A549 treated with CORT108297 at 1 μM for 4 hours (cell line): Measurements from ENCODE around the gene NOTCH2NLA. TPM values are rescaled to one million over a fixed set of nuclear protein-coding genes. Genes with fewer than 3 reads are reported as not detected.

Source experiments
- total RNA-seq: library from RNA; stranded (reverse); fragments of 200-300 nt; extraction: Qiagen RNA extraction; gene quantifications from 5 replicates; pipeline ENCODE4 v1.2.3, GENCODE V29; 2022

NOTCH2NLA gene
- 12.5 to 16.5 TPM (median 15.8 TPM) in 5 replicates for total RNA-seq

GRCh38 chr1:146228710-146229477 lies at the start of gene NOTCH2NLA:
NOTCH2NLA (minus strand) TSS chr1:146229021; CDS start chr1:146189337, 39,684 bp downstream.

GRCh38 chr1:146144465-146144864 lies 84.4 kb downstream of the NOTCH2NLA start, which contains the start of gene NBPF10:
NBPF10 (minus strand) TSS chr1:146144804; CDS start chr1:146144769, 35 bp downstream.

Other genes with a start within 250 kb of the NOTCH2NLA start
- 0.08 to 0.30 TPM (median 0.15 TPM) in 5 replicates for gene TXNIP, start 232.4 kb downstream of the NOTCH2NLA start, total RNA-seq
- gene HJV, start 207.3 kb downstream of the NOTCH2NLA start, total RNA-seq: not detected in 5 replicates
- gene NBPF10, start 84.2 kb downstream of the NOTCH2NLA start, total RNA-seq: 0.46 to 0.75 TPM (median 0.57 TPM) in 5 replicates